Esophagus squamous epithelium (tissue), 5 donors: ENCODE results near the gene ST7. TPM values are rescaled to one million over a fixed set of nuclear protein-coding genes. Genes with fewer than 3 reads are reported as not detected.

Experiments
- DNase-seq: peaks from one replicate; lab custom pipeline; 2025; lab: John Stamatoyannopoulos, UW
- H3K27ac ChIP-seq, 4 donors: fragments of 200-600 bp; sonication (generic); one replicate each; pipeline ENCODE4 v1.5.1; 2016 to 2019; ENCODE audit warnings: mild to moderate bottlenecking in 1 of 4
- H3K27me3 ChIP-seq, 4 donors: fragments of 200-600 bp; sonication (generic); 1 replicate in 3 of 4; 2 replicates in 1 of 4; pipeline versions ENCODE4 v1.5.1 to v1.6.0; 2017 to 2021; ENCODE audit warnings: antibody characterized with exemption in 1 of 4
- H3K36me3 ChIP-seq, 3 donors: fragments of 200-600 bp; sonication (generic); one replicate each; pipeline ENCODE4 v1.5.1; 2016 to 2019
- H3K4me1 ChIP-seq, 3 donors: fragments of 200-600 bp; sonication (generic); one replicate each; pipeline ENCODE4 v1.5.1; 2017 to 2019
- H3K4me3 ChIP-seq, 4 donors: fragments of 200-600 bp; sonication (generic); 1 replicate in 3 of 4; 2 replicates in 1 of 4; pipeline ENCODE4 v1.5.1; 2016 to 2019; ENCODE audit warnings: mild to moderate bottlenecking in 2 of 4, moderate library complexity in 1 of 4
- H3K9me3 ChIP-seq, 3 donors: fragments of 200-600 bp; sonication (generic); one replicate each; pipeline ENCODE4 v1.5.1; 2016 to 2019
- POLR2A ChIP-seq, 4 donors: fragments of 450-650 bp; IDR thresholded peaks; one replicate each; pipeline ENCODE4 v1.6.1; 2017; ENCODE audit warnings: antibody characterized with exemption in 4 of 4, mild to moderate bottlenecking in 4 of 4, moderate library complexity in 3 of 4
- WGBS, 2 donors: methylation state at CpG; one replicate each; pipeline ENCODE4 v1.1.5; 2018; 5-methylcytosine and 5-hydroxymethylcytosine counted together
- intact Hi-C: fragments of 100-400 bp; cut with DNase I; formaldehyde crosslinking; loops from one replicate; pipeline ENCODE4 v1.15.0; 2022
- total RNA-seq, 4 donors: library from RNA; depleted of rRNA; stranded (reverse); fragments of >200 nt; gene quantifications; one replicate each; pipeline ENCODE4 v1.1.0, GENCODE V29; 2016
- TF ChIP-seq, protein P1 (sequence below), 6 experiments: fragments of 450-650 bp in 4 of 6; fragments of 200-600 bp in 2 of 6; sonication (generic) in 2 of 6; IDR thresholded peaks; one replicate each; pipeline ENCODE4 v1.5.1; 2016 to 2019; ENCODE audit warnings: antibody characterized with exemption in 6 of 6, mild to moderate bottlenecking in 4 of 6, moderate library complexity in 4 of 6
- donor health status: DM: yes; HTN: yes; CAD: no.

Gene ST7
- total RNA-seq, 4 donors from 2014 or later, result 12.9 to 18.0 (median 15.3) TPM

DNA sequence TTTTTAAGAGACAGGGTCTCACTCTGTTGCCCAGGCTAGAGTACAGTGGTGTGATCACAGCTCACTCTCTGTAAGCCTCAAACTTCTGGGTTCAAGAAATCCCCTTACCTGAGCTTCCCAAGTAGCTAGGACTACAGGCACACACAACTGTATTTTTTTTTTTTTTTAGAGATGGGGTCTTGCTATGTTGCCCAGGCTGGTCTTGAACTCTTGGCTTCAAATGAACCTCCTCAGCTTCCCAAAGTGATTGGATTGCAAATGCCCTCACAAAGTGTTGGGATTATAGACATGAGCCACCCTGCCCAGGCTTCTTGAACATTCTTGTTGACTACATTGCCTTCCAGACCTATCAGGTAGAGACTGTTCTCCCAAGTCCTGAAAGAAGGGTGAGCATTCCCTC, 296.9 kb downstream of the ST7 start:
- Histone ChIP-seq H3K4me1 (no peaks in the 10 kb centered on the region), H3K27ac (no peak overlapping the region), H3K9me3 (no peaks in the 10 kb centered on the region), H3K27me3 (peaks cover 0 to 6% (median 0%) of the 10 kb centered on the region in 4 donors), H3K4me3 (no peak overlapping the region), H3K36me3 (no peaks in the 10 kb centered on the region)
- intact Hi-C loops, result no loop called here
- TF ChIP-seq, protein P1, sequence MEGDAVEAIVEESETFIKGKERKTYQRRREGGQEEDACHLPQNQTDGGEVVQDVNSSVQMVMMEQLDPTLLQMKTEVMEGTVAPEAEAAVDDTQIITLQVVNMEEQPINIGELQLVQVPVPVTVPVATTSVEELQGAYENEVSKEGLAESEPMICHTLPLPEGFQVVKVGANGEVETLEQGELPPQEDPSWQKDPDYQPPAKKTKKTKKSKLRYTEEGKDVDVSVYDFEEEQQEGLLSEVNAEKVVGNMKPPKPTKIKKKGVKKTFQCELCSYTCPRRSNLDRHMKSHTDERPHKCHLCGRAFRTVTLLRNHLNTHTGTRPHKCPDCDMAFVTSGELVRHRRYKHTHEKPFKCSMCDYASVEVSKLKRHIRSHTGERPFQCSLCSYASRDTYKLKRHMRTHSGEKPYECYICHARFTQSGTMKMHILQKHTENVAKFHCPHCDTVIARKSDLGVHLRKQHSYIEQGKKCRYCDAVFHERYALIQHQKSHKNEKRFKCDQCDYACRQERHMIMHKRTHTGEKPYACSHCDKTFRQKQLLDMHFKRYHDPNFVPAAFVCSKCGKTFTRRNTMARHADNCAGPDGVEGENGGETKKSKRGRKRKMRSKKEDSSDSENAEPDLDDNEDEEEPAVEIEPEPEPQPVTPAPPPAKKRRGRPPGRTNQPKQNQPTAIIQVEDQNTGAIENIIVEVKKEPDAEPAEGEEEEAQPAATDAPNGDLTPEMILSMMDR (IDR thresholded peaks at IDR 0.05), result no peak
- no peak for TF ChIP-seq POLR2A (IDR thresholded peaks at IDR 0.05)
- DNase-seq, result no peak

DNA sequence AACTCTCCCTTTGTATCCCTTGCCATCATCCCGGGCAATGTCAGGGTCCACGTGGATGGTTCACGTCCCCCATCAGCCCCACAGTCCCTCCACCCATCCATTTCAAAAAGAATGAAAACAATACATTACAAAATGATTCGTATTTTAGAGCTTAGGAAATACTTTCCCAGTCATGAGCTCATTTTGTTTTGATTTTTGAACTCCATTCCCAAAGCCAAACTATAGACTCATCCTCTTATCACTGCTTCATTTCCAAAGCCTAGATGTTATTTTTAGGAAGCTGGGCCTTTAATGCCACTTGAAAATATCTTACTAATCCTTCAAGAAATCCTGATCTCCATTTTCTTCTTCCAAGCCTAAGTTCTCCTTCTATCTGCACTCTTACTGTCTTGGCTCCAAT, 297.5 kb downstream of the ST7 start:
- Histone ChIP-seq H3K27ac (no peak overlapping the region), H3K36me3 (no peaks in the 10 kb centered on the region), H3K4me3 (no peak overlapping the region), H3K4me1 (no peaks in the 10 kb centered on the region), H3K9me3 (no peaks in the 10 kb centered on the region), H3K27me3 (peaks cover 0 to 6% (median 0%) of the 10 kb centered on the region in 4 donors)
- no peak for DNase-seq
- no peak for TF ChIP-seq POLR2A (IDR thresholded peaks at IDR 0.05)
- TF ChIP-seq, protein P1 (IDR thresholded peaks at IDR 0.05), result no peak
- 55 to 71% methylated on average over 4 of the region's 4 CpGs for WGBS, 2 donors
- intact Hi-C loops, result no loop called here

DNA sequence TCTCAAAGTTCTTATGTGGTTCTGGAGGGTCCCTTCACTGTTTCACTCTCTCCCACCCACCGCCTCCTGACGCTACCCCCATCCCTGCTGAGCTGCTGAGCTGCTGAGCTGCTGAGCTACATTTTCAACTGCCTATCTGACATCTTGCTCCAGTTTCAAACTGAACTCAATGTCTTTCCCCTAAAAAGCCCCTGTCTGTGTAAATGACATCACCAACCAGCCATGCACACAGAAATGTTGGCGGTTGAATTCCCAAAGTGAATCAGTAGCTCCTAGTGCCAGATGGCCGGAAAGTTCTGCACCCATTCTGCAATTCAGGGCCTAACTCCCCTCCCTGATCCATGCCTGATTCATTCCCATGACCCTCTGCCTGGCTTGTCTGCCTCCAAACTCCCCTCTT, 298.4 kb downstream of the ST7 start:
- intact Hi-C loops, result no loop called here
- DNase-seq, result no peak
- WGBS, 2 donors, result 56 to 78% methylated on average over 4 of the region's 4 CpGs
- no peaks in the 10 kb centered on the region for H3K9me3 ChIP-seq
- H3K4me1 ChIP-seq, result no peaks in the 10 kb centered on the region
- H3K27ac ChIP-seq, result no peak overlapping the region
- TF ChIP-seq, protein P1 (IDR thresholded peaks at IDR 0.05), result no peak
- no peak for TF ChIP-seq POLR2A (IDR thresholded peaks at IDR 0.05)
- no peak overlapping the region for H3K4me3 ChIP-seq
- no peaks in the 10 kb centered on the region for H3K36me3 ChIP-seq
- H3K27me3 ChIP-seq, result peaks cover 0 to 6% (median 0%) of the 10 kb centered on the region in 4 donors

DNA sequence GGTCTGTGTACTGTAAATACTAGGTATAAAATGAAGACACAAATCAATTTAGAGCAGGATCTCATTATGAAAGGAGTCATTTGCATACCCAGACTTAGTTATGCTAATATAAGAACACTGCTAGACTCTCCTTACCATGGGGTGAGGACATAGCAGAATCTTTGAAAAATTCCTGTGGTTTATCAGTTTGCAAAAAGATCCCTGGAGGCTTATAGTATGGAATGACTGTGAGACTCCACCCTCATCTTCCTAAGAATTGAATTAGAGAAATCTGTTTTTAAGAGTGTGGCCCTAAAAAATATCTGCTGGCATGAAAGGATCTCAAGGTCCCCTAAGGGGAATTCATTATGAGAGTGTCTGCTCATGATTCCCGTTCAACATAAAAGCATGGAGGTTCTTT, 306.3 kb downstream of the ST7 start:
- Histone ChIP-seq H3K4me1 (no peaks in the 10 kb centered on the region), H3K9me3 (no peaks in the 10 kb centered on the region), H3K27ac (no peak overlapping the region), H3K4me3 (no peak overlapping the region), H3K27me3 (no peaks in the 10 kb centered on the region), H3K36me3 (no peaks in the 10 kb centered on the region)
- intact Hi-C loops, result no loop called here
- WGBS, 2 donors, result 38 to 44% methylated on average over 1 of the region's 1 CpG
- DNase-seq, result no peak
- TF ChIP-seq, protein P1 (IDR thresholded peaks at IDR 0.05), result no peak
- TF ChIP-seq POLR2A (IDR thresholded peaks at IDR 0.05), result no peak

DNA sequence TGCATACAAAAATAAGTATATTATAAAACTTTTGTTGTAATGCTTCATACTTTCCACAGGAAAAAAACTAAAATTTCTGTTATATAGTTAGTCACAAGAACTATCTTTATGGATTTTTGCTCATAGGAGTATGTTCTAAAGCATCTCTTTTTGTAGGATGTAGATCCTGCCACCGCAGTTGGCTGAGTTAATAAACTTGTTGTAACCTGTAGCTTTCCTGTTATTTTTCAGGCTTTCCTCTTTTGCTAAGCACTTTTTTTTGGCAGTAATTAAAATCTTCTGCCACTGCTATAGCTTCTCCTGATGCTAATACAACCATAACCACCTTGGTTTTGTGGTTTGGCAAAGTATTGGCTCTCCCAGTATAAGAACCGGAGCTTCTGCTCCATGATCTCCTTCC, 309.2 kb downstream of the ST7 start:
- DNase-seq, result no peak
- no peaks in the 10 kb centered on the region for H3K36me3 ChIP-seq
- no peak overlapping the region for H3K27ac ChIP-seq
- no peaks in the 10 kb centered on the region for H3K9me3 ChIP-seq
- WGBS, 2 donors, result 49 to 50% methylated on average over 2 of the region's 2 CpGs
- no peaks in the 10 kb centered on the region for H3K27me3 ChIP-seq
- H3K4me3 ChIP-seq, result no peak overlapping the region
- intact Hi-C loops, result no loop called here
- TF ChIP-seq, protein P1 (IDR thresholded peaks at IDR 0.05), result no peak
- TF ChIP-seq POLR2A (IDR thresholded peaks at IDR 0.05), result no peak
- H3K4me1 ChIP-seq, result no peaks in the 10 kb centered on the region
